OCI-LY3 (cell line): ENCODE data around the gene ST3GAL4.

Source experiments
- H2AFZ ChIP-seq: fragments of 200-600, 300-600 bp; shearing (Covaris generic); 2 replicates; pipeline ENCODE4 v1.6.0; 2014; ENCODE audit warnings: antibody characterized with exemption, low read depth, low read length
- H3K27ac ChIP-seq: fragments of 200-600, 300-600 bp; sonication (generic); 2 replicates; pipeline ENCODE4 v1.5.1; 2014; ENCODE audit warnings: mild to moderate bottlenecking, low read length, moderate library complexity, mixed read lengths
- H3K27me3 ChIP-seq: fragments of 200-600, 300-600 bp; sonication (generic); 2 replicates; pipeline ENCODE4 v1.6.1; 2014; ENCODE audit warnings: low read depth, low read length, mixed read lengths
- H3K36me3 ChIP-seq: fragments of 200-600, 300-600 bp; sonication (generic); replicated peaks from 2 replicates; pipeline ENCODE3; 2014; ENCODE audit warnings: low read depth, low read length, mixed read lengths
- H3K4me1 ChIP-seq: fragments of 300-600, 200-600 bp; sonication (generic); 2 replicates; pipeline ENCODE4 v1.6.1; 2014; ENCODE audit warnings: low read length, mixed read lengths
- H3K4me2 ChIP-seq: fragments of 200-600, 300-600 bp; sonication (generic); 2 replicates; pipeline ENCODE4 v1.6.1; 2014; ENCODE audit warnings: low read length, mixed read lengths
- H3K4me3 ChIP-seq: fragments of 300-600, 200-600 bp; sonication (generic); 2 replicates; pipeline ENCODE4 v1.5.1; 2014; ENCODE audit warnings: antibody characterized with exemption, mild to moderate bottlenecking, low read length, moderate library complexity
- H3K79me2 ChIP-seq: fragments of 300-600, 200-600 bp; shearing (Covaris generic); 2 replicates; pipeline ENCODE4 v1.6.1; 2014; ENCODE audit warnings: mild to moderate bottlenecking, low read length, mixed read lengths
- H3K9ac ChIP-seq: fragments of 300-600, 200-600 bp; shearing (Covaris generic); 2 replicates; pipeline ENCODE4 v1.6.0; 2014; ENCODE audit warnings: mild to moderate bottlenecking, low read length, moderate library complexity
- H3K9me3 ChIP-seq: fragments of 200-600, 300-600 bp; shearing (Covaris generic); 2 replicates; pipeline ENCODE4 v1.6.1; 2014; ENCODE audit warnings: low read length, mixed read lengths; ENCODE audit not compliant: insufficient read depth
- H4K20me1 ChIP-seq: fragments of 200-600, 300-600 bp; sonication (generic); 2 replicates; pipeline ENCODE4 v1.6.1; 2016; ENCODE audit warnings: low read length, mixed read lengths; ENCODE audit not compliant: insufficient read depth
- CTCF ChIP-seq: fragments of 200-600, 300-600 bp; sonication (generic); IDR thresholded peaks from 2 replicates; pipeline ENCODE4 v1.5.1; 2014; ENCODE audit warnings: antibody characterized with exemption, low read length, low read depth
- EZH2phosphoT487 ChIP-seq: fragments of 200-600 bp; shearing (Covaris generic); IDR thresholded peaks from 2 replicates; pipeline ENCODE4 v1.6.1; 2018; ENCODE audit warnings: antibody characterized with exemption, mixed run types, low read depth

Gene ST3GAL4

GRCh38 chr11:126414615-126415014 lies 59.1 kb downstream of the ST3GAL4 start:
- H3K4me1 ChIP-seq, result peaks cover under 1% of the 10 kb centered on the region; the same call in 1 of the 2 replicates
- no peak overlapping the region for H2AFZ ChIP-seq
- no peaks in the 10 kb centered on the region for H3K9me3 ChIP-seq
- H3K4me3 ChIP-seq, result no peak overlapping the region
- H3K9ac ChIP-seq, result no peak overlapping the region
- H3K27ac ChIP-seq, result no peak overlapping the region
- no peaks in the 10 kb centered on the region for H3K36me3 ChIP-seq
- no peaks in the 10 kb centered on the region for H3K79me2 ChIP-seq
- TF ChIP-seq CTCF, result no peak
- no peak for TF ChIP-seq EZH2phosphoT487
- peaks cover under 1% of the 10 kb centered on the region for H4K20me1 ChIP-seq
- no peak overlapping the region for H3K4me2 ChIP-seq
- peaks cover 11% of the 10 kb centered on the region for H3K27me3 ChIP-seq

DNA sequence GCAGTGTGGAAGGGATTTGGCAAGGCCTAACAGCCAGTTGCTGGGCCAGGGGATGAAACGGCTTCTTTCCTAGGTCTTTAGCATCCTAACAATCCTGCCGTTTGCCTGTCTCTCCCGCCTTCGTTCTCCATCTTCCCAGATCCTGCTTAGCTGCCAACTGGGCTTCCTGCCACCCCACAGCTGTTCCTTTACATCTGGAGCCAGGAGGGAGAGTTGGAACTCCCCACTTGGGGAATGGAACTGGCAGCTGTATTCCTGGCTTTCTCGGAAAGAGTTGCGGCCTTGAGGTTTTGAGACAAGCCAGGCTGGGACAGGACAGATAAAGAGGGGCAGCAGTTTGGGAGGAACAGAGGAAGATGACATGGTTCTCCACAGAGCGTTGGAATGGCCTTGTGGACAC lies 59.6 kb downstream of the ST3GAL4 start:
- no peaks in the 10 kb centered on the region for H3K79me2 ChIP-seq
- no peaks in the 10 kb centered on the region for H3K9me3 ChIP-seq
- no peak overlapping the region for H3K4me3 ChIP-seq
- no peaks in the 10 kb centered on the region for H3K36me3 ChIP-seq
- no peak overlapping the region for H2AFZ ChIP-seq
- H3K27me3 ChIP-seq, result peaks cover 11% of the 10 kb centered on the region
- H3K9ac ChIP-seq, result no peak overlapping the region
- no peak overlapping the region for H3K4me2 ChIP-seq
- no peak overlapping the region for H3K27ac ChIP-seq
- H4K20me1 ChIP-seq, result peaks cover 5% of the 10 kb centered on the region
- H3K4me1 ChIP-seq, result peaks cover 5% of the 10 kb centered on the region
- TF ChIP-seq CTCF, result no peak
- no peak for TF ChIP-seq EZH2phosphoT487

- no peak overlapping the region for H3K4me3 ChIP-seq
- H3K4me2 ChIP-seq, result no peak overlapping the region
- TF ChIP-seq EZH2phosphoT487 (no peak), CTCF (no peak)
- no peaks in the 10 kb centered on the region for H3K79me2 ChIP-seq
- H3K9ac ChIP-seq, result no peak overlapping the region
- H2AFZ ChIP-seq, result no peak overlapping the region
- no peaks in the 10 kb centered on the region for H3K36me3 ChIP-seq
- H3K27me3 ChIP-seq, result peaks cover 11% of the 10 kb centered on the region
- no peak overlapping the region for H3K27ac ChIP-seq
- peaks cover 8% of the 10 kb centered on the region for H4K20me1 ChIP-seq
- H3K9me3 ChIP-seq, result no peaks in the 10 kb centered on the region
- H3K4me1 ChIP-seq, result peaks cover 11% of the 10 kb centered on the region
Measured at GRCh38 chr11:126415669-126416420, 60.4 kb downstream of the ST3GAL4 start.

GRCh38 chr11:126416542-126417090 lies 61.1 kb downstream of the ST3GAL4 start:
- Histone ChIP-seq H3K9me3 (no peaks in the 10 kb centered on the region), H3K4me3 (no peak overlapping the region), H3K79me2 (no peaks in the 10 kb centered on the region), H3K27me3 (peaks cover 15% of the 10 kb centered on the region), H3K36me3 (no peaks in the 10 kb centered on the region), H2AFZ (no peak overlapping the region), H3K4me2 (no peak overlapping the region), H3K27ac (no peak overlapping the region), H3K9ac (no peak overlapping the region), H4K20me1 (peaks cover 16% of the 10 kb centered on the region), H3K4me1 (peaks cover 14% of the 10 kb centered on the region)
- TF ChIP-seq EZH2phosphoT487, result no peak
- no peak for TF ChIP-seq CTCF
